CD14-positive monocyte (primary cell): ENCODE data around the gene IFFO2. TPM values are rescaled to one million over a fixed set of nuclear protein-coding genes. Genes with fewer than 3 reads are reported as not detected.

Source experiments
- DNase-seq, 3 donors: peaks; one replicate each; pipeline ENCODE4 v3.0.0-alpha.2; 2011 to 2022
- H2AFZ ChIP-seq: 2 replicates; pipeline ENCODE4 v1.6.0; 2012; ENCODE audit warnings: mild to moderate bottlenecking, low read depth, low read length, inconsistent platforms; ENCODE audit not compliant: insufficient read depth, poor library complexity, severe bottlenecking
- H3K27ac ChIP-seq, 2 donors: 1 replicate in 1 of 2; 2 replicates in 1 of 2; pipeline ENCODE4 v1.5.1; 2012 to 2013; ENCODE audit warnings: low read length in 2 of 2, control low read depth in 1 of 2, inconsistent platforms in 1 of 2, low read depth in 1 of 2, mild to moderate bottlenecking in 1 of 2
- H3K27me3 ChIP-seq, 2 donors: one replicate each; pipeline versions ENCODE4 v1.6.0 to v1.6.1; 2011 to 2013; ENCODE audit warnings: low read length in 2 of 2; ENCODE audit not compliant: control insufficient read depth in 2 of 2, insufficient read depth in 2 of 2
- H3K36me3 ChIP-seq, 2 donors: replicated peaks in 1 of 2; 1 replicate in 1 of 2; 2 replicates in 1 of 2; pipeline versions ENCODE4 v1.5.1 to v1.6.1; 2012 to 2013; ENCODE audit warnings: low read length in 2 of 2, control low read depth in 1 of 2, inconsistent platforms in 1 of 2, mild to moderate bottlenecking in 1 of 2; ENCODE audit not compliant: insufficient read depth in 2 of 2, control insufficient read depth in 1 of 2
- H3K4me1 ChIP-seq, 2 donors: 1 replicate in 1 of 2; 2 replicates in 1 of 2; pipeline versions ENCODE4 v1.5.1 to v1.6.1; 2012 to 2013; ENCODE audit warnings: low read length in 2 of 2, control low read depth in 1 of 2, inconsistent platforms in 1 of 2, mild to moderate bottlenecking in 1 of 2, moderate library complexity in 1 of 2; ENCODE audit not compliant: insufficient read depth in 2 of 2, control insufficient read depth in 1 of 2
- H3K4me2 ChIP-seq: replicated peaks from 2 replicates; pipeline ENCODE3; 2012; ENCODE audit warnings: low read length, moderate library complexity, mild to moderate bottlenecking; ENCODE audit not compliant: poor library complexity, severe bottlenecking; ENCODE audit errors: extremely low read depth
- H3K4me3 ChIP-seq, 3 experiments: fragments of 200-600 bp in 1 of 3; sonication (generic) in 1 of 3; replicated peaks in 1 of 3; 1 replicate in 2 of 3; 2 replicates in 1 of 3; pipeline ENCODE4 v1.5.1; 2011 to 2013; ENCODE audit warnings: low read length in 3 of 3, mild to moderate bottlenecking in 3 of 3, control low read depth in 2 of 3, low read depth in 2 of 3, inconsistent platforms in 1 of 3, moderate library complexity in 1 of 3
- H3K79me2 ChIP-seq: 2 replicates; pipeline ENCODE4 v1.6.0; 2012; ENCODE audit warnings: mild to moderate bottlenecking, control low read depth, inconsistent platforms, low read length, moderate library complexity; ENCODE audit not compliant: insufficient read depth
- H3K9ac ChIP-seq: 2 replicates; pipeline ENCODE4 v1.6.0; 2017; ENCODE audit warnings: low read length, mild to moderate bottlenecking; ENCODE audit not compliant: insufficient read depth, poor library complexity, severe bottlenecking
- H3K9me3 ChIP-seq, 2 donors: replicated peaks in 1 of 2; 1 replicate in 1 of 2; 2 replicates in 1 of 2; pipeline versions ENCODE4 v1.5.1 to v1.6.1; 2012 to 2013; ENCODE audit warnings: low read length in 2 of 2, control low read depth in 1 of 2; ENCODE audit not compliant: control insufficient read depth in 1 of 2, insufficient read depth in 1 of 2
- H4K20me1 ChIP-seq: 2 replicates; pipeline ENCODE4 v1.6.0; 2012; ENCODE audit warnings: mild to moderate bottlenecking, low read length, control low read depth, moderate library complexity; ENCODE audit not compliant: insufficient read depth
- H3K27ac Mint-ChIP-seq, 7 donors: one replicate each; pipeline ENCODE4 v1.8.0; 2020; ENCODE audit warnings: mild to moderate bottlenecking in 7 of 7, mixed read lengths in 7 of 7, moderate library complexity in 6 of 7, inconsistent platforms in 2 of 7
- H3K27me3 Mint-ChIP-seq, 3 donors: one replicate each; pipeline ENCODE4 v1.8.0; 2021 to 2022; ENCODE audit warnings: low read depth in 3 of 3, mild to moderate bottlenecking in 3 of 3, mixed read lengths in 3 of 3, moderate library complexity in 3 of 3, inconsistent platforms in 1 of 3
- H3K36me3 Mint-ChIP-seq, 2 donors: one replicate each; pipeline ENCODE4 v1.8.0; 2020; ENCODE audit warnings: mixed read lengths in 2 of 2, inconsistent platforms in 1 of 2, mild to moderate bottlenecking in 1 of 2
- H3K4me1 Mint-ChIP-seq: one replicate; pipeline ENCODE4 v1.8.0; 2020; ENCODE audit warnings: mild to moderate bottlenecking, mixed read lengths
- H3K4me3 Mint-ChIP-seq, 2 donors: one replicate each; pipeline ENCODE4 v1.8.0; 2020; ENCODE audit warnings: mild to moderate bottlenecking in 2 of 2, mixed read lengths in 2 of 2, moderate library complexity in 1 of 2
- H3K9me3 Mint-ChIP-seq, 7 donors: one replicate each; pipeline ENCODE4 v1.8.0; 2020 to 2022; ENCODE audit warnings: mixed read lengths in 7 of 7, mild to moderate bottlenecking in 6 of 7, moderate library complexity in 6 of 7, inconsistent platforms in 2 of 7
- CTCF ChIP-seq: fragments of 200-600 bp; IDR thresholded peaks from one replicate; pipeline ENCODE4 v1.8.0; 2022; ENCODE audit warnings: antibody characterized with exemption, mild to moderate bottlenecking
- WGBS: methylation state at CpG from one replicate; pipeline ENCODE4 v1.1.5; 2013; ENCODE audit warnings: missing lambda C conversion rate; ENCODE audit not compliant: insufficient coverage; 5-methylcytosine and 5-hydroxymethylcytosine counted together
- intact Hi-C, 2 donors: fragments of 100-400 bp; cut with micrococcal nuclease; formaldehyde crosslinking; loops; one replicate each; pipeline versions ENCODE4 v1.15.0 to v1.15.1; 2023
- polyA plus RNA-seq, 3 donors: library from polyadenylated mRNA; depleted of rRNA in 1 of 3; unstranded in 2 of 3; stranded (reverse) in 1 of 3; fragments of 300-500 nt in 2 of 3; fragments of >200 nt in 1 of 3; fragmentation: Illumina TruSeq in 2 of 3; gene quantifications; 1 replicate in 2 of 3; 2 replicates in 1 of 3; pipeline ENCODE4 v1.2.3, GENCODE V29; 2012 to 2021

Gene IFFO2
- polyA plus RNA-seq, 3 donors, result 0.78 to 17.5 (median 0.94) TPM

- peak overlapping the region in 1 of 7 donors; percentile 56 for H3K27ac Mint-ChIP-seq
- 75% methylated on average over 6 of the region's 12 CpGs for WGBS
- no peak overlapping the region for H3K27ac ChIP-seq
- H3K4me3 Mint-ChIP-seq, result no peak overlapping the region
- H3K36me3 Mint-ChIP-seq, result peaks cover 40 to 57% of the 10 kb centered on the region in 2 donors
- DNase-seq, result no peak
- no peaks in the 10 kb centered on the region for H3K27me3 Mint-ChIP-seq
- no peak for TF ChIP-seq CTCF
- intact Hi-C loops, result no loop called here
- H3K27me3 ChIP-seq, result no peaks in the 10 kb centered on the region
- H3K9ac ChIP-seq, result no peak overlapping the region
- no peaks in the 10 kb centered on the region for H3K9me3 ChIP-seq
- H4K20me1 ChIP-seq, result no peaks in the 10 kb centered on the region
- H3K9me3 Mint-ChIP-seq, result no peaks in the 10 kb centered on the region
- peaks cover 29 to 43% of the 10 kb centered on the region in 2 donors for H3K36me3 ChIP-seq
- H3K79me2 ChIP-seq, result no peaks in the 10 kb centered on the region
- no peaks in the 10 kb centered on the region for H3K4me1 Mint-ChIP-seq
- H3K4me2 ChIP-seq, result no peak overlapping the region
- no peak overlapping the region for H2AFZ ChIP-seq
- H3K4me1 ChIP-seq, result no peaks in the 10 kb centered on the region
- H3K4me3 ChIP-seq, result no peak overlapping the region
Observed at GRCh38 chr1:18878538-18879214, 77.8 kb downstream of the IFFO2 start.

- peaks cover 24 to 43% of the 10 kb centered on the region in 2 donors for H3K36me3 ChIP-seq
- no peaks in the 10 kb centered on the region for H3K27me3 ChIP-seq
- Mint-ChIP-seq H3K36me3 (peaks cover 34 to 50% of the 10 kb centered on the region in 2 donors), H3K9me3 (no peaks in the 10 kb centered on the region), H3K4me3 (no peak overlapping the region), H3K4me1 (no peaks in the 10 kb centered on the region), H3K27ac (no peak overlapping the region), H3K27me3 (peaks cover 0 to 3% (median 0%) of the 10 kb centered on the region in 3 donors)
- no peaks in the 10 kb centered on the region for H4K20me1 ChIP-seq
- H3K9me3 ChIP-seq, result no peaks in the 10 kb centered on the region
- no peak overlapping the region for H3K4me2 ChIP-seq
- H3K79me2 ChIP-seq, result no peaks in the 10 kb centered on the region
- H3K9ac ChIP-seq, result no peak overlapping the region
- no peaks in the 10 kb centered on the region for H3K4me1 ChIP-seq
- no peak for DNase-seq
- WGBS, result 92% methylated on average over 33 of the region's 35 CpGs
- H3K27ac ChIP-seq, result no peak overlapping the region
- H3K4me3 ChIP-seq, result no peak overlapping the region
- TF ChIP-seq CTCF, result no peak
- H2AFZ ChIP-seq, result no peak overlapping the region
- intact Hi-C loops, result no loop called here
Observed at GRCh38 chr1:18877282-18877681, 79.2 kb downstream of the IFFO2 start.
